GM18861 (cell line): ENCODE measurements around the gene SEC61G.

ENCODE experiments used
- ATAC-seq: cut with Tn5 transposase; IDR thresholded peaks from one replicate; pipeline ENCODE4 v1.9.1; 2021; ENCODE audit not compliant: unreplicated experiment

Gene SEC61G

DNA sequence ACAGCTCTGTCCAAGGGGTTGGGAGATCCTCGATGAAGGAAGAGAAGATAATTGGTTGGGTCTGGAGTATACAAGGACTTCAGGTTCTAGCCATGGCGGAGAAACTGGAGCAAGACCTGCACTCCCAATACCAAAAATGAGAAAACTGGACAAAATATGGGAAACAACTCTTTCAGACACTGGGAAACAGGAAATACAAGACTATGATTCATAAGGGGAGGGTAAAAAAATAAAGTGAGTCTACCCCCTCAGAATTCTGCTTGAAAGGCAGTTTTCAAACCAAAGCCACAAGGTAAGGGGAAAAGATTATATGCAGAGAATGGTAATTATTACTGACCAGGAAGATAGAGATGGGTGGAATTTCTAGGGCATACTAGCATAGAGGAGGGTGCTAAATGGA is 10.2 kb upstream of the SEC61G start:
- ATAC-seq: no peak

DNA sequence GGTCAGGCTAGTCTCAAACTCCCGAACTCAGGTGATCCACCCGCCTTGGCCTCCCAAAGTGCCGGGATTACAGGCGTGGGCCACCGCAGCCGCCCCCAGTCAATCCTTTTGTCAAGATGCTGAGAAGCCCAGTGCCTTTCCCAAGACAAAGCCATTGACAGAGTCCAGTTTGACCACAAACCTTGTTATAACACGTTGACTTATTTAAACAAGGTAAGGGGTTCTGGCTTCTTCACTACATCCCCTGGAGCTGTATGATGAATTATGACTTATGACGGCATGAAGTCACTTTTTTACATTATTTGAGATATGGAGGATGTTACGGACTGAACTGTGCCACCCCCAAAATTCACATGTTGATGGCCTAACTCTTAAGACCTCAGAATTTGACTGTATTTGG is 5.8 kb upstream of the SEC61G start:
- ATAC-seq: no peak

DNA sequence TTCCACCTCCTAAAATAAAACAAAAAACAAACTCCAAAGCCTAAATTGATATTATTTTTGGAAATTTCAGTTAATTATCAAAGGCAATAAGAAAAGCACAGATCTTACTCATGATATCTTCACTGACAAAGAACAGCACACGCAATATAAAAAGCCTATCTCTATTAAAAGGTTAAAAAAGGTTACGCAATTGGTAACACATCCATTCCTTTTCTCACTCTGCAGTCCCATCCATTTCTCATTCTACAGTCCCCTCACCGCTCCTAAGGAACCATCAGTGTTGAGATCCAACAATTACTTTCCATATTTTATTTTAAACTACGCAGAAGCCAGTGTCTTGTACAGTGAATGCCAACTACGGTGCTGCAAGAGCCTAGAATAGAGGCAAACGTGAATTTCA is 1.3 kb downstream of the SEC61G start:
- no peak for ATAC-seq

DNA sequence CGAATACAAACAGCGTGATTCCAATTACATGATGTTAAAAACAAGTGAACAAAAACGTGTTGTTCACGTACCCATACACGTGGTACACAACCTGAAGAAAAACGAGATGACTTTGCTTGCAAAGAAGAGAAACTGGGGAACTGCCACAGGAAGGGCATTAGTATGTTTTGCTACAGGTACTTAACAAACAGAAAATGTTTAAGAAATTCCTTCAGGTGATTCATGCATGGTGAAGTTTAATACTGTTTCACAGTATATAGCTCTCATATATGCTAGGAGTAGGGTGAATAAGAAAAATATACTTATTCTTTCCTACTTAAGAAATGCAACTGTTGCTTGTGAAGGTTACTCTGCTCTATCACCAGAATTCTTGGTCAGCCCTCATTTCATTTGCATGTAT is 9.8 kb downstream of the SEC61G start:
- ATAC-seq: no peak

DNA sequence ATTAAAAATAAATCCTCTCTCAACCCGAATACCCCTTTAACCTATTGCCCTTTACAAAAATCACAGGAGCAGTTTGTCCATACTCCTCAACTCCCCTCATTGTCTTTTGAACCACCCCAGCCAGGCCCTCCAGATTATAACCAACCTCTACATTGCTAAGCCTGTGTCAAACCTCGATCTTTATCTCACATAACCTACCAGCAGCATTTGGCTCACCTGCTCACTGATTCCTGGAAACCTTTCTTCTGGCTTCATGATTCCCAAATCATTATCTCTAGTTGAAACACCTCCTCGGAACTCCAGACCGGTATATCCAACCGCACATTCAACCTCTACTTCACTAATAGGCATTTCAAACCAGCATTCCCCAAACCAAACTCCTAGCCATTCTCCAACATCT is 11.8 kb downstream of the SEC61G start:
- no peak for ATAC-seq

DNA sequence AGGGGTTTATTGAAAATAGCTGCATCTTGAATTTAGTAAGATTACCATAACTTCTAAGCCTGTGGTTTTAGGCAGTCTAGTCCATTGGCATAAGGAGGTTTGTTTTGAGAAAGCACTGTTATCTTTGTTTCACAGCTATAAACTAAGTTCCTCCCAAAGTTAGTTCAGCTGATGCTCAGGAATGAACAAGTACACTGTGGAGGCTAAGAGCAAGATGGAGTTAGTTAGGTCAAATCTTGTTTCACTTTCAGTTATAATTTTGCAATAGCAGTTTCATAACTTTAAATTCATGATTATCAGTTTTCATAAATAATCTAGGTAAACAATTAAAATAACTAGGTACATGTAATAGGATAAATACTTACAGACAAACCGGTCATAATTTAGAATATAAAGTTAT is 15.4 kb downstream of the SEC61G start:
- no peak for ATAC-seq

DNA sequence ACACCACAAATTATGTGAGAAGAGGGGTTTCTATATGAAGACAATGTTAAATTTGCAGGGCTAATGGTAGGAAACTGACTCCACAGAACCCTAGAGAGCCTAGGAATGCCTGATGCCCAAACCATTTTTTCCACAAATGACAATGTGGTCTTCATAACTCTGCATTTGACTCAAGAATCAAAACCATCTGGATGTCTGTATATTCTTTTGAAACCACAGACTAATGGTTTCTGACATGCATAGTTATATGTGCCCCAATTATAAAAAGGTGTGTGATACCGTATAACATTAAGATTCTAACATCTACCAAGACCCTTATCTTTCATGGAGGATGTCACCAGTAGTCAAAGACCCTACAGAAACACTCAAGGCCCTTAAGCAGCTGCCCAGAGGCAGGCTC is 20.3 kb downstream of the SEC61G start:
- ATAC-seq: no peak

DNA sequence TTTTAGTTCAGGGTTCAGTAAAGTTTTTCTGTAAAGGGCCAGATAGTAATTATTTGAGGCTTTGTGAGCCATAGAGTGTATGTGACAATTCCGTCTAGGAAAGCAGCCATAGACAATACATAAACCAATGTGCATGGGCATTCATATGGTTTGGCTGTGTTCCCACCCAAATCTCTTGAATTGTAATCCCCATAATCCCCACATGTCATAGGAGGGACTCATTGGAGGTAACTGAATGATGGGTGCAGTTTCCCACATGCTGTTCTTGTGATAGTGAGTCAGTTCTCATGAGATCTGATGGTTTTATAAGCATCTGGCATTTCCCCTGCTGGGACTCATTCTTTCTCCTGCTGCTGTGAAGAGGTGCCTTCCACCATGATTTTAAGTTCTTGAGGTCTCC is 29.9 kb downstream of the SEC61G start:
- no peak for ATAC-seq

DNA sequence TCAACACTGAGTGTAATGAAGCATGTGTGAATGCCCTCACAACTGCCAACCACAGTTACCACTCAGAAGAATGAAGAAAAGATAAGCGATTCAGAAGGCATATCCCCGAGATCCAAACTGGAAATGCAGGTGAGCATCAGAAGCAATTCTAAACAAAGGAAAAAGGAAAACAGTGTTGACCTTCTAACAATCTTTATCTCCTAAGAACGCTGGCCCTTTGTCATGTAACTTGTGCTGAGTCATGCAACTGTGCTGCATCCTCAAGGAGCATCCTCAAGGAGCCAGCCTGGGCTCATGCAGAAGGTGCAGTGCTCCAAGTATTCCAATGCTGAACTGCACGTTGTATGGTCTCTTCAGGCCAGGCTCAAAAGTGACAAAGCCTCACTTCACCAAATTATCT is 30.6 kb downstream of the SEC61G start:
- no peak for ATAC-seq

DNA sequence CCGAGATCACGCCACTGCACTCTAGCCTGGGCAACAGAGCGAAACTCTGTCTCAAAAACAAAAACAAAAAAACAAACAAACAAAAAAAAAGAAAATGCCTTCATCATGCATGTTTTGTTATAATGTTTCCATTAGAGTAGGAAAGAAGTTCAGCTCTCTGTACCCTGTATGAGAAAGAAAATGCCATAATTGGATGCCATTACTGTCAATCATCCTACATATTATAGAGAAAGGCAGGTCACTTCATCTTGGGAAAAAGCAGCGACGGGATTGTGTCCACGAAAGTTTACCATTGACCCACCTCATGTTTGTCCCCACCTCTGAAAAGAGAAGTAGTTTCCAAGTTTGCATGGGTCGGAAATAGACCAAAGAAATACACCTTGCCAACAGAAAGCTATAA is 33.8 kb downstream of the SEC61G start:
- ATAC-seq: no peak

DNA sequence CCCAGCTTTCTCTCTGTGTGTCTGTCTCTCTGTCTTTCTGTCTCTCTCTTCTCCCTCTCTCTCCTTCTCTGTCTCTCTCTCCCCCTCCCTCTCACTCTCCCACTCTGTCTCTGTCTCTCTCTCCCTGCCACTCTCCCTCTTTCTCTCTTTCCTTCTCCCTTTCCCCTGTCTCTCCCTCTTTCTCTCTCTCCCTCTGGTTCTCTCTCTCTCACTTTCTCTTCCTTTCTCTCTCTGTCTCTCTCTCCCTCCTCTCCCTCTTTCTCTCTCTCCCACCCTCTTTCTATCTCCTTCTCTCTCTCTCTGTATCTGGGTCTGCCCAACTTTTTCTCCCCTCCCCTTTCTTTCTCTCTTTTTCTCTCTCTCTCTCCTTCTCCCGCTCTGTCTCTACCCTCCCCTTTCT is 36.5 kb downstream of the SEC61G start:
- no peak for ATAC-seq

DNA sequence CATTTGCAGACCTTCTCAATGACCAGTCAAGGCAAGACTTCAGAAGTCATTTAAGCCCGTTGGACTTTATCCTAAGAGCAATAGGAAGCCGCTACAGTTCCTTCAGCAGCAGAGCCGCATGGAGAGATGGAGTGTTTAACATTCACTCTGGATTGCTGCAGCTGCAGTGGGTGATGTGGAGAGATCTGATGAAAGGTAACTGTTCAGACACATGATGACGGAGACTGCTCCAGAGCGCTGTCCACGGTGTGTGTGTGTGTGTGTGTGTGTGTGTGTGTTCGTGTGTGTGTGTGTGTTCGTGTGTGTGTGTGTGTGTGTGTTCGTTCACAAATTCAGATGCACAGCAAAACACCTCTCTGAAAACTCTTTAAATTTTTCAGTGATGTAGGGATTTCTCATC is 37.0 kb downstream of the SEC61G start:
- no peak for ATAC-seq

DNA sequence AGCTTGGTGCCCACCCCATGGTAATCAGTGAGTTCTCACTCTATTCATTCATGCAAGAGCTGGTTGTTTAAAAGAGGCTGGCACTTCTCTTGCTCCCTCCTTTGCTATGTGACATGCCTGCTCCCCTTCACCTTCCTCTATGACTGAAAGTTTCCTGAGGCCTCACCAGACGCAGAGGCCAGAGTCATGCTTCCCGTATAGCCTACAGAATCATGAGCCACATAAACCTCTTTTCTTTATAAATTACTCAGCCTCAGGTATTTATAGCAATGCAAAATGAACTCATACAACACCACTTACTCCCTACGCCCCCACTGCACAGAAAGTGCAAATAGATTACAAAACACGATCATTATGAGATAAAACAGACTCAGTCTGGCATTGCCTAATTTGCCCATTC is 39.0 kb downstream of the SEC61G start:
- ATAC-seq: no peak

DNA sequence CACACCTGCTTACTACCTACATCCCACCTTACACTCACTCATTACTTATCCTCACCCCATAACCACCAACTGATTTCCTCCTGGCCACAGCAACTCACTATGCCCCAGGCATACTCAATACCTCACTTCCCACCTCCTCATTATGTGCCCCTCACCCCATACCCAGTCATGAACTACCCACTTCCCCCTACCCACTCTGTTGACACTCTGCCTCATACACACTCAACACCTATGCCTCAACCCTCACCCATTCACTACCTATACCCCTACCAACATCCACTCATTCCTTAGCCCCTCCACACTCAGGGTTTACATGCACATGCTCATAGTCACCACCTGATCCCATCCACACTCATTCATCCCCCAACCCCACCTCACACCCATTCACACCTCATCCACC is 39.6 kb downstream of the SEC61G start:
- ATAC-seq: no peak

DNA sequence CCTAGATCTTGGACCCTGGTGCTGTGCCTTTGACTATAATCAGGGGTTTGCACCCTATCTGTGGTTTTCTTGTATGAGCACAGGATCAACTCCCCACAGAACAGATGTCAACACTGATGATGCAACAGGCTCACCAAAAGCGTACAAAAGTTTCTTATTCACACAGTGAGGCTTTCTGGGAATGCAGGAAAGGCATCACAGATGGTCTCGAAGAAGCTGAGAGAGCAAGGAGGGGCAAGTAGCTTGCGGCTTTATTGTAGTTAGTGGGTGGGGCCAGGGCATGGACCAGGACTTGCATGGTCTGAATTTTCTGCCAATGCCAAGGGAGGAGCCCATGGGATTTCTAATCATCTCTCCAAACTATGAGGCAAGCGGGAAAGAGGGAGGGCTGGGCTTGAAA is 46.2 kb downstream of the SEC61G start:
- ATAC-seq: no peak

DNA sequence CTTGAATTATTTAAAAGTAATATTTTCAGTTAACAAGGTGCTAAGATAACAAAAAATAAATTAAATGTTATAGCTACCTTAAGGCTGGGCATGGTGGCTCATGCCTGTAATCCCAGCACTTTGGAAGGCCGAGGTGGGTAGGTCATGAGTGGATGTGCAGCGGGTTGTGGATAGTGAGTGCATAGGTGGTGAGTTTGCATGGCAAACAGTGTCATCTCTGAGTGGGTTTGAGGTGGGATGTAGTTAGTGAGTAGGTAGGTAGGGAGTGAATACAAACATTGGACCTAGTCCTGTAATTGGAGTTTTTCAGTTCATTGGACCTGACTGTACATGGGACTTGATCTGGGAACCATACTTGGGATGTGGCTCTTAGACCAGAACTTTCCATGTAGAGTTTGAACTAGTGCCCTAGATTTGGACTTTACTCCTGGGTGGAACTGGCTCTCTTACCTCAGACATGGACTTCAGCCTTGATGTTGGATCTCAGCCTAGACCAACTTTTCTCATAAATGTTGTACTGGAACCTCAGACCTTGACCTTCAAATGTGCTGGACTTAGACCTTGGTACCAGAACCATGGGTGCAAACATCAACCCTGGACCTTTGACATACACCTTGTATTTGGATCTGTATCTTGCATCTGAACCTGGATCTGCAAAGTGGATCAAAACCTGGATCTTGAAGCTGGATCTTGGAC is 47.0 kb downstream of the SEC61G start:
- no peak for ATAC-seq

DNA sequence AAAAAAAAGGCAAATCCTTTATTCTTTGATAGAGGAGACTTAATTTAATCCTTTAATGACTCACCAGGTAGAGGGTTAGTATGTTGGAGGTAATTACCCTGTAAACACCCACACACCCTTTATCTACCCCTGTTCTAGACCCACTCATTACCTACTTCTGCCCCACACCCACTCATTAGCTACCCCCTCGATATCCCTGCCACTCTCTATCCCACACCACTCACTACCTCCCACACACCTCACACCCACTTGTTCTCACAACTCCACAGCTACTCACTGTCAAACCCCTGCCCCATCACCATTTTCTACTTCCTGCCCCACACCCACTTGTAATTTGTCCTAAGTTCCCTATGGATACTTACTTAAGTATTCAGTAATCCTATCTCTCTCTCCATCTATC is 49.7 kb downstream of the SEC61G start:
- ATAC-seq: no peak

DNA sequence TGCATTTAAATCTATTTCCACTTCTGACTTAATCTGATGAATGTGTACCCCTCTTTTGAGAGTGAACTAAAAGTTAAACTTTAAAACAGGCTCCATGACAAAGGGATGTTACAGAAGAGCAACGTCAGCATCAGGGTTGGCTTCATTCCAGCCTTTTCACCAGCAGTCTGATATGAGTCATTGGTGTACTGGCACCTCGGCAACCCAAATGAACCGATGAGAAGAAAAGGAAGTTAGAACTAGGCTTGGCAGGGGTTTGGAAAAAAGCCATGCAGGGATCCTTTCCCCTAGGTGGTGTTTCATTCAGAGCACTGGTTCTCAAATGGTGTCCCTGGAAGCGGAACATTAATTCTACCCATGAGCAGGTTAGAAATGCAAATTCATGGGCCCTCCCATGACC is 53.6 kb downstream of the SEC61G start:
- no peak for ATAC-seq

DNA sequence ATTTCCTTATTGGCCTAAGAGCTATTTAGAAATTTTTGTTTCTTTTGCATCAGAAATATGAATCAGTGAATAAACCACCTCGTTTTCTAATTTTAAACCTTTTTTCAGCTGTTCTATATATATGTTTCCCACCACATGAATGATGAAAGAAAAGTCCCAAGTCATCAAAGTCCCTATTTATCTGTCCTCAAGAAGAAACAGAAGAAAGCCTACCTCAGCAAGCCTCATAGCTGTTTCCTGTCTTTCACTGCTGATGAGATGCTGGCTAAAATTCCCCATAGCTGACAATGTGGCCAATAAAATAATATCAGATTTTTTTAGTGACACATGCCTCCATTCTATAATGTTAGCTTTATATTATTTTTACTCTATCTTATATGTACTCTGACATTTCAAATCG is 54.2 kb downstream of the SEC61G start:
- no peak for ATAC-seq
